ENCODE measurements around the gene LFNG. TPM values are rescaled to one million over a fixed set of nuclear protein-coding genes. Genes with fewer than 3 reads are reported as not detected.
A peak's percentile ranks its signal among the peaks of the same experiment; 100 is the strongest.

LFNG gene
- total RNA-seq, 6 donors from 2014 or later = 30.6 to 62.9 (median 45.2) TPM

GRCh38 chr7:2484868-2485267 is 34.7 kb upstream of the LFNG start:
- TF ChIP-seq EP300 (IDR thresholded peaks at IDR 0.05) = no peak
- TF ChIP-seq POLR2A (IDR thresholded peaks at IDR 0.05) = no peak
- TF ChIP-seq CTCF (IDR thresholded peaks at IDR 0.05) = no peak
- no peak for TF ChIP-seq POLR2AphosphoS5 (IDR thresholded peaks at IDR 0.05)
- 77 to 85% methylated on average over 12 of the region's 12 CpGs for WGBS, 2 donors
- Histone ChIP-seq H3K36me3 (no peaks in the 10 kb centered on the region), H3K4me1 (peaks cover 1 to 14% (median 10%) of the 10 kb centered on the region in 4 donors), H3K9me3 (peaks cover 0 to 8% (median 5%) of the 10 kb centered on the region in 4 donors), H3K27ac (no peak overlapping the region), H3K27me3 (no peaks in the 10 kb centered on the region), H3K4me3 (no peak overlapping the region)
- peak in 1 of 2 donors; percentile 50 for DNase-seq
- no peak for ATAC-seq (ENCODE audit: low FRiP score in 2 of 2)

- ATAC-seq (ENCODE audit: low FRiP score in 2 of 2) = peak in 1 of 2 donors; percentile 36
- H3K27ac ChIP-seq = peak overlapping the region in 1 of 4 donors; percentile 37
Observed at GRCh38 chr7:2487586-2488271, 31.8 kb upstream of the LFNG start.

GRCh38 chr7:2488272-2488645 is 31.3 kb upstream of the LFNG start:
- TF ChIP-seq POLR2A (IDR thresholded peaks at IDR 0.05) (no peak), CTCF (IDR thresholded peaks at IDR 0.05) (no peak), POLR2AphosphoS5 (IDR thresholded peaks at IDR 0.05) (peak in 1 of 2 donors; percentile 6), EP300 (IDR thresholded peaks at IDR 0.05) (no peak)
- H3K9me3 ChIP-seq = peaks cover 0 to 2% (median under 1%) of the 10 kb centered on the region in 4 donors
- H3K36me3 ChIP-seq = no peaks in the 10 kb centered on the region
- H3K4me1 ChIP-seq = peaks cover 11 to 26% (median 19%) of the 10 kb centered on the region in 4 donors
- H3K4me3 ChIP-seq = no peak overlapping the region
- DNase-seq = no peak
- 69 to 74% methylated on average over 8 of the region's 8 CpGs for WGBS, 2 donors
- peak overlapping the region in 3 of 4 donors; percentile 4 to 54 (median 26) for H3K27ac ChIP-seq
- H3K27me3 ChIP-seq = no peaks in the 10 kb centered on the region
- ATAC-seq (ENCODE audit: low FRiP score in 2 of 2) = peak in 1 of 2 donors; percentile 30

More at GRCh38 chr7:2487586-2488271, 31.8 kb upstream of the LFNG start:
- Histone ChIP-seq H3K9me3 (peaks cover 0 to 7% (median 5%) of the 10 kb centered on the region in 4 donors), H3K27me3 (no peaks in the 10 kb centered on the region), H3K36me3 (no peaks in the 10 kb centered on the region), H3K4me3 (no peak overlapping the region), H3K4me1 (peaks cover 7 to 21% (median 17%) of the 10 kb centered on the region in 4 donors)
- TF ChIP-seq POLR2A (IDR thresholded peaks at IDR 0.05) (no peak), POLR2AphosphoS5 (IDR thresholded peaks at IDR 0.05) (no peak), EP300 (IDR thresholded peaks at IDR 0.05) (no peak), CTCF (IDR thresholded peaks at IDR 0.05) (no peak)
- WGBS, 2 donors = 49 to 62% methylated on average over 8 to 14 of the region's 14 CpGs
- DNase-seq = peak in 1 of 2 donors; percentile 63

- TF ChIP-seq POLR2A (IDR thresholded peaks at IDR 0.05) (no peak), CTCF (IDR thresholded peaks at IDR 0.05) (no peak), EP300 (IDR thresholded peaks at IDR 0.05) (no peak), POLR2AphosphoS5 (IDR thresholded peaks at IDR 0.05) (no peak)
- Histone ChIP-seq H3K27ac (peak overlapping the region in 3 of 4 donors; percentile 4 to 54 (median 26)), H3K4me1 (peaks cover 15 to 30% (median 24%) of the 10 kb centered on the region in 4 donors), H3K27me3 (no peaks in the 10 kb centered on the region), H3K36me3 (no peaks in the 10 kb centered on the region), H3K4me3 (no peak overlapping the region), H3K9me3 (no peaks in the 10 kb centered on the region)
- DNase-seq (peak in 1 of 2 donors; percentile 60), ATAC-seq (ENCODE audit: low FRiP score in 2 of 2) (no peak)
- 35 to 42% methylated on average over 2 to 9 of the region's 9 CpGs for WGBS, 2 donors
Observed at GRCh38 chr7:2488681-2489080, 30.9 kb upstream of the LFNG start.

All from upper lobe of left lung (tissue), 6 donors.